ENCODE measurements around the gene CPTP. TPM values are rescaled to one million over a fixed set of nuclear protein-coding genes. Genes with fewer than 3 reads are reported as not detected.

The CPTP gene
- total and polyA plus RNA-seq, 4 donors, result 7.9 to 45.1 (median 22.5) TPM

GRCh38 chr1:1342584-1343115 is 18.0 kb downstream of the CPTP start:
- TF ChIP-seq REST (IDR thresholded peaks at IDR 0.05) (no peak), GABPA (IDR thresholded peaks at IDR 0.05 in 1 of 2, conservative IDR thresholded peaks at IDR 0.05 in 1 of 2) (no peak), TAF1 (conservative IDR thresholded peaks at IDR 0.05) (no peak), HNF4G (IDR thresholded peaks at IDR 0.05) (no peak), ZBTB33 (IDR thresholded peaks at IDR 0.05) (no peak), RXRA (IDR thresholded peaks at IDR 0.05) (no peak), NR2F2 (IDR thresholded peaks at IDR 0.05) (no peak), HNF4A (conservative IDR thresholded peaks at IDR 0.05) (no peak), CTCF (IDR thresholded peaks at IDR 0.05; ENCODE audit: low read depth, low read length, missing input control) (no peak), FOXA2 (IDR thresholded peaks at IDR 0.05) (no peak), MAX (IDR thresholded peaks at IDR 0.05) (no peak), FOXA1 (IDR thresholded peaks at IDR 0.05) (no peak), YY1 (IDR thresholded peaks at IDR 0.05) (no peak), JUND (IDR thresholded peaks at IDR 0.05) (no peak), EGR1 (IDR thresholded peaks at IDR 0.05; ENCODE audit: low read depth in 2 of 2) (no peak), RAD21 (IDR thresholded peaks at IDR 0.05) (no peak), ATF3 (IDR thresholded peaks at IDR 0.05) (no peak), SP1 (IDR thresholded peaks at IDR 0.05) (no peak)
- peaks cover 0 to 31% (median 11%) of the 10 kb centered on the region in 4 donors for H3K36me3 ChIP-seq (ENCODE audit: control insufficient read depth in 4 of 4, insufficient read depth in 3 of 4, low read depth in 1 of 4, low read length in 3 of 4)
- no peaks in the 10 kb centered on the region for H3K9me3 ChIP-seq (ENCODE audit: control insufficient read depth in 4 of 4, low read length in 3 of 4)
- no peaks in the 10 kb centered on the region for H3K27me3 ChIP-seq (ENCODE audit: control insufficient read depth in 4 of 4, insufficient read depth in 4 of 4, low read length in 3 of 4)
- 91% methylated on average over 18 of the region's 18 CpGs for WGBS
- no peak overlapping the region for H3K27ac ChIP-seq (ENCODE audit: low read depth in 1 of 2, low read length in 2 of 2)
- H3K9ac ChIP-seq (ENCODE audit: low read depth in 1 of 2, low read length in 2 of 2), result no peak overlapping the region
- no peak for DNase-seq (ENCODE audit: low spot score)
- H3K4me1 ChIP-seq (ENCODE audit: control insufficient read depth in 4 of 4, insufficient read depth in 4 of 4, low read length in 3 of 4), result peaks cover 31 to 47% (median 45%) of the 10 kb centered on the region in 4 donors
- H3K4me3 ChIP-seq (ENCODE audit: low read depth in 1 of 3, low read length in 3 of 3), result no peak overlapping the region
